Mononuclear cell (primary cell): ENCODE data around the gene E2F8. TPM values are rescaled to one million over a fixed set of nuclear protein-coding genes. Genes with fewer than 3 reads are reported as not detected.

Source experiments
- H3K27me3 ChIP-seq: 2 replicates; pipeline ENCODE4 v1.6.0; 2011; ENCODE audit warnings: low read length, control low read depth; ENCODE audit not compliant: insufficient read depth
- H3K4me1 ChIP-seq: 2 replicates; pipeline ENCODE4 v1.5.1; 2011; ENCODE audit warnings: mild to moderate bottlenecking, low read length, control low read depth; ENCODE audit not compliant: insufficient read depth
- H3K4me3 ChIP-seq: 2 replicates; pipeline ENCODE4 v1.5.1; 2011; ENCODE audit warnings: mild to moderate bottlenecking, low read length, moderate library complexity
- H3K9me3 ChIP-seq: 2 replicates; pipeline ENCODE4 v1.5.1; 2011; ENCODE audit warnings: low read depth, mild to moderate bottlenecking, control low read depth, low read length
- total RNA-seq: library from RNA; depleted of rRNA; stranded (reverse); fragments of >200 nt; gene quantifications from one replicate; pipeline ENCODE4 v1.2.3, GENCODE V29; 2012

Gene E2F8
- total RNA-seq, 1 donor = 0.10 TPM

- H3K9me3 ChIP-seq = no peaks in the 10 kb centered on the region
- no peaks in the 10 kb centered on the region for H3K4me1 ChIP-seq
- H3K27me3 ChIP-seq = no peaks in the 10 kb centered on the region
- no peak overlapping the region for H3K4me3 ChIP-seq
Measured at GRCh38 chr11:19191530-19192169, 49.1 kb downstream of the E2F8 start.

- H3K4me1 ChIP-seq = no peaks in the 10 kb centered on the region
- H3K4me3 ChIP-seq = no peak overlapping the region
- no peaks in the 10 kb centered on the region for H3K27me3 ChIP-seq
- H3K9me3 ChIP-seq = no peaks in the 10 kb centered on the region
Measured at GRCh38 chr11:19187833-19188258, 52.9 kb downstream of the E2F8 start.

GRCh38 chr11:19187114-19187832 is 53.5 kb downstream of the E2F8 start:
- H3K4me3 ChIP-seq = no peak overlapping the region
- H3K9me3 ChIP-seq = no peaks in the 10 kb centered on the region
- H3K4me1 ChIP-seq = no peaks in the 10 kb centered on the region
- no peaks in the 10 kb centered on the region for H3K27me3 ChIP-seq

- no peak overlapping the region for H3K4me3 ChIP-seq
- H3K27me3 ChIP-seq = no peaks in the 10 kb centered on the region
- no peaks in the 10 kb centered on the region for H3K4me1 ChIP-seq
- no peaks in the 10 kb centered on the region for H3K9me3 ChIP-seq
Measured at GRCh38 chr11:19185516-19186052, 55.2 kb downstream of the E2F8 start.

- Histone ChIP-seq H3K4me3 (no peak overlapping the region), H3K27me3 (no peaks in the 10 kb centered on the region), H3K9me3 (no peaks in the 10 kb centered on the region), H3K4me1 (no peaks in the 10 kb centered on the region)
Measured at GRCh38 chr11:19185036-19185435, 55.7 kb downstream of the E2F8 start.

- Histone ChIP-seq H3K9me3 (no peaks in the 10 kb centered on the region), H3K4me1 (no peaks in the 10 kb centered on the region), H3K27me3 (no peaks in the 10 kb centered on the region), H3K4me3 (no peak overlapping the region)
Measured at GRCh38 chr11:19183646-19184045, 57.1 kb downstream of the E2F8 start.

- Histone ChIP-seq H3K9me3 (no peaks in the 10 kb centered on the region), H3K4me3 (no peak overlapping the region), H3K4me1 (no peaks in the 10 kb centered on the region), H3K27me3 (no peaks in the 10 kb centered on the region)
Measured at GRCh38 chr11:19181531-19182261, 59.0 kb downstream of the E2F8 start.

GRCh38 chr11:19176629-19177186 is 64.0 kb downstream of the E2F8 start:
- Histone ChIP-seq H3K4me3 (no peak overlapping the region), H3K9me3 (no peaks in the 10 kb centered on the region), H3K27me3 (no peaks in the 10 kb centered on the region), H3K4me1 (no peaks in the 10 kb centered on the region)

Other genes starting within 250 kb of the E2F8 start
- not detected for gene MRGPRX2, start 180.2 kb downstream of the E2F8 start, total RNA-seq
- 6.4 TPM for gene ZDHHC13, start 123.8 kb downstream of the E2F8 start, total RNA-seq
- not detected for gene CSRP3, start 39.0 kb downstream of the E2F8 start, total RNA-seq